CD4-positive, alpha-beta memory T cell (primary cell): ENCODE results near the gene CCDC87. TPM values are rescaled to one million over a fixed set of nuclear protein-coding genes. Genes with fewer than 3 reads are reported as not detected.

ENCODE experiments used
- CTCF ChIA-PET: fragments of 350-600 bp; sonication (Branson Sonifier 250); formaldehyde crosslinking; loops from one replicate; lab custom pipeline; 2021; ENCODE audit warnings: inconsistent platforms; ENCODE audit not compliant: partially characterized antibody; lab: Charles Lee
- POLR2A ChIA-PET: fragments of 350-600 bp; sonication (Branson Sonifier 250); formaldehyde crosslinking; loops from one replicate; lab custom pipeline; 2021; ENCODE audit not compliant: partially characterized antibody; lab: Charles Lee
- DNase-seq, 5 donors: peaks; one replicate each; pipeline versions ENCODE4 v3.0.0 to v3.0.0-alpha.2; 2020 to 2022; ENCODE audit warnings: mixed read lengths in 1 of 5
- H3K27ac ChIP-seq: one replicate; pipeline ENCODE4 v1.7.0; 2013; ENCODE audit warnings: low read depth, low read length
- H3K27me3 ChIP-seq: 2 replicates; pipeline ENCODE4 v1.7.0; 2013; ENCODE audit warnings: mild to moderate bottlenecking, low read length, moderate library complexity; ENCODE audit not compliant: insufficient read depth
- H3K36me3 ChIP-seq: 2 replicates; pipeline ENCODE4 v1.7.0; 2013; ENCODE audit warnings: mild to moderate bottlenecking, low read length, moderate library complexity; ENCODE audit not compliant: insufficient read depth
- H3K4me1 ChIP-seq: 2 replicates; pipeline ENCODE4 v1.7.0; 2013; ENCODE audit warnings: mild to moderate bottlenecking, low read length, moderate library complexity; ENCODE audit not compliant: insufficient read depth
- H3K4me3 ChIP-seq, 2 donors: one replicate each; pipeline ENCODE4 v1.7.0; 2013; ENCODE audit warnings: low read length in 2 of 2, mild to moderate bottlenecking in 1 of 2
- H3K9me3 ChIP-seq, 2 donors: one replicate each; pipeline ENCODE4 v1.7.0; 2013; ENCODE audit warnings: low read length in 2 of 2, control low read depth in 1 of 2; ENCODE audit not compliant: control insufficient read depth in 1 of 2
- H3K27ac Mint-ChIP-seq, 7 donors: one replicate each; pipeline ENCODE4 v1.8.0; 2020 to 2021; ENCODE audit warnings: mixed read lengths in 7 of 7, mild to moderate bottlenecking in 6 of 7, inconsistent platforms in 3 of 7, moderate library complexity in 3 of 7
- H3K27me3 Mint-ChIP-seq, 2 donors: one replicate each; pipeline ENCODE4 v1.8.0; 2020 to 2021; ENCODE audit warnings: mixed read lengths in 2 of 2
- H3K36me3 Mint-ChIP-seq, 2 donors: one replicate each; pipeline ENCODE4 v1.8.0; 2020 to 2021; ENCODE audit warnings: mixed read lengths in 2 of 2, inconsistent platforms in 1 of 2, mild to moderate bottlenecking in 1 of 2
- H3K4me1 Mint-ChIP-seq, 4 donors: one replicate each; pipeline ENCODE4 v1.8.0; 2020 to 2021; ENCODE audit warnings: mixed read lengths in 4 of 4, mild to moderate bottlenecking in 1 of 4
- H3K4me3 Mint-ChIP-seq, 8 donors: one replicate each; pipeline ENCODE4 v1.8.0; 2020 to 2021; ENCODE audit warnings: mixed read lengths in 8 of 8, mild to moderate bottlenecking in 7 of 8, moderate library complexity in 6 of 8, inconsistent platforms in 3 of 8
- H3K9me3 Mint-ChIP-seq, 8 donors: one replicate each; pipeline ENCODE4 v1.8.0; 2020 to 2021; ENCODE audit warnings: mixed read lengths in 8 of 8, mild to moderate bottlenecking in 5 of 8, inconsistent platforms in 3 of 8, moderate library complexity in 1 of 8
- intact Hi-C: fragments of 100-400 bp; cut with micrococcal nuclease; formaldehyde crosslinking; loops from one replicate; pipeline ENCODE4 v1.15.1; 2023
- polyA plus RNA-seq, 2 donors: library from polyadenylated mRNA; unstranded; fragments of 300-500 nt; fragmentation: Illumina TruSeq; gene quantifications; one replicate each; pipeline ENCODE4 v1.2.3, GENCODE V29; 2021
- total RNA-seq, 2 experiments: library from RNA; stranded (reverse); gene quantifications; one replicate each; pipeline ENCODE4 v1.2.3, GENCODE V29; 2021

Gene CCDC87
- total and polyA plus RNA-seq, 4 experiments from 2014 or later, result 0.34 TPM; not detected in 3

DNA sequence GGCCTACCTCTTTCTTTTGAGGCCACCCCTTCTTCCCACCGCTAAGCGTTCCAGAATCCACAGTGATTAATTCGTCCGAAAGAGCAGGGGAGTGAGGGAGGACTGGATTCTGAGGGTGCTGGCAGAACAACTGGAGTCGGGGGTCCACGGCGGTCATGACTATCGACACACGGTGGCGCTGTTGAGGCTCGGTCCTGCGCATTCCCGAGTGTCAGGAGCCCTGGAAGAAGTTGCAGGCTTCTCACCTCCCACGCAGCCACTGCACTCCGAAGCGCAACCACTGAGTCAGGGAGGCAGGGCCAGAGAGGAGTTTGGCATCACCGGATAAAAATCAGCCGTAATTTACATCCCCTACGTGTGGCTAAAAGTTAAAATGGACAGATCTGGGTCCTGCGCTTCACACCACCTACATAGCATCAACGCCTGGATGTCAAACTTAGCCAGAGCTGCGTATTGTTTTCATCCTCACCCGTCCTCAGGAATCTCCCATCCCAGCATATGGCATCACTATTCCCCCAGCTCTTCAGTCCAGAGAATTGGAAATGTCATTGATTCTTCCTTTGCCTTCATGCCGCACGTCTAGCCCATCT, 13.8 kb downstream of the CCDC87 start:
- peak; percentile 64 to 72 (median 68) for DNase-seq
- Mint-ChIP-seq H3K4me3 (peak overlapping the region in 2 of 8 donors; percentile 33 to 47), H3K9me3 (peaks cover 0 to 10% (median 6%) of the 10 kb centered on the region in 8 donors), H3K4me1 (peaks cover 0 to 12% (median 6%) of the 10 kb centered on the region in 4 donors), H3K27ac (peak overlapping the region in 3 of 7 donors; percentile 9 to 68 (median 25)), H3K36me3 (no peaks in the 10 kb centered on the region), H3K27me3 (peaks cover 0 to 7% of the 10 kb centered on the region in 2 donors)
- Histone ChIP-seq H3K4me1 (peaks cover 5% of the 10 kb centered on the region), H3K36me3 (no peaks in the 10 kb centered on the region), H3K27me3 (no peaks in the 10 kb centered on the region), H3K4me3 (no peak overlapping the region), H3K9me3 (no peaks in the 10 kb centered on the region), H3K27ac (no peak overlapping the region)
- CTCF ChIA-PET, result interaction anchor here (0.9 to 7.2 kb wide), 12 partner anchors 10 to 107 kb away, joined by 3 to 268 read pairs (median 5); partner anchors contain the start of genes ACTN3, CCDC87, CCS and CTSF
- POLR2A ChIA-PET, result interaction anchor here (0.9 to 5.2 kb wide), 5 partner anchors 13 to 99 kb away, joined by 3 to 75 read pairs (median 4); partner anchors contain the start of genes RBM14, RBM4B and ZDHHC24
- intact Hi-C loops, result loop anchor here (1.0 kb wide), 4 partner anchors 40 to 255 kb away; no protein-coding TSS in a partner anchor

DNA sequence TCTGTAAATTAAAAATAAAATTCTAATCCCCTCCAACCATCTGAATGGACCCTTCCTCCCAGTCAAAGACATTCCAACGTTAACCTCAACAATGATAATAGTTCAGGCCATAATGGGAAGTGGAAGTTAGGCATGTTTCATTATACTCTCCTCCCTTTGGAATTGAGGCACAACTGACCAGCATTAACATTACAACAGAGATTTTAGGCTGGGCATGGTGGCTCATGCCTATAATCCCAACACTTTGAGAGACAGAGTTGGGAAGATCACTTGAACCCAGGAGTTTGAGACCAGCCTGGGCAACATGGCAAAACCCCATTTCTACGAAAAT, 22.0 kb downstream of the CCDC87 start:
- Mint-ChIP-seq H3K36me3 (no peaks in the 10 kb centered on the region), H3K27me3 (peaks cover 4 to 9% of the 10 kb centered on the region in 2 donors)
- intact Hi-C loops, result no loop called here

DNA sequence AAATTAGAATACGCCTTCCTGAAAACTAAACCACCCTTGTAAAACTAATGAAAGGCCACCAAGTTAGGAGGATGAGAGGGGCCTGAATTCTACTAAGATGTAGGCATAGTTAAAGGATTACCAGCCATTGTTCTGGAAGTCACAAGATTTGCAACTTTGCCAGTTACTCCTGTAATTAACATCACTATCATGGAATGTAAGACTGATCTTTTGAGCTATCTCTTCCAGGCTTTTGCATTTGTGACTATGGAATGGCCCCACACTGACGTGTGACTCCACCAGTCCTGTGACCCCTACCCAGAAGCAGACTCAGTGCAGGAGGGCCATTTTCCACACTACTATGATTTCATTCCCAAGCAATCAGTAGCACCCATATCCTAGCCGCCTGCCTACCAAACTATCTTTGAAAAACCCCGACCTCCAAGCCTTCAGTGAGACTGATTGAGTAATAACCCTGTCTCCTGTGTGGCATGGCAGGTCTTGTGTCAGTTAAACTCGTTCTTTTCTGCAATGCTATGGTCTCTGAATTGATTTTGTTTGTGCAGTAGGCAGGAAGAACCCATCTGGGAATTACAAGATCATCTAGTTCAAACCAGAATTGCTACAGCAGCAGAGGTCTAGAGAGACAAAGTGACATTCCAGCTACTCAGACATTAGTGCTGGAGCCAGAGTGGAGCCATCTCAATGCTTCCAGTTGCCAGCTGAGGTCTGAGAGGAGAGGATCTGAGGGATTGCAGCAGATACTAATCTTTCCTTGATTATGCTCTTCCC, 22.6 kb downstream of the CCDC87 start:
- H3K27me3 ChIP-seq, result no peaks in the 10 kb centered on the region
- DNase-seq, result no peak
- Mint-ChIP-seq H3K4me1 (peaks cover 2 to 13% (median 6%) of the 10 kb centered on the region in 4 donors), H3K9me3 (peaks cover 0 to 1% (median 0%) of the 10 kb centered on the region in 8 donors), H3K36me3 (no peaks in the 10 kb centered on the region), H3K27me3 (peaks cover 1 to 9% of the 10 kb centered on the region in 2 donors), H3K27ac (no peak overlapping the region), H3K4me3 (peak overlapping the region in 3 of 8 donors; percentile 3 to 54 (median 52))
- ChIA-PET POLR2A (interaction anchor here (0.7 to 1.1 kb wide), 2 partner anchors 68 to 174 kb away, joined by 4 to 7 read pairs; no protein-coding TSS in a partner anchor), CTCF (interaction anchor here (1.8 to 3.6 kb wide), 2 partner anchors 9 to 109 kb away, joined by 6 to 29 read pairs; partner anchors contain the start of gene RBM4B)
- H3K36me3 ChIP-seq, result no peaks in the 10 kb centered on the region
- no peaks in the 10 kb centered on the region for H3K9me3 ChIP-seq
- H3K4me1 ChIP-seq, result peaks cover 7% of the 10 kb centered on the region
- intact Hi-C loops, result no loop called here
- no peak overlapping the region for H3K4me3 ChIP-seq
- no peak overlapping the region for H3K27ac ChIP-seq

More for the DNA sequence above, 22.0 kb downstream of the CCDC87 start:
- CTCF ChIA-PET, result no interaction called here
- Mint-ChIP-seq H3K4me3 (peak overlapping the region in 1 of 8 donors; percentile 15), H3K4me1 (peaks cover 2 to 13% (median 6%) of the 10 kb centered on the region in 4 donors), H3K9me3 (peaks cover 0 to 1% (median 0%) of the 10 kb centered on the region in 8 donors), H3K27ac (no peak overlapping the region)
- no peaks in the 10 kb centered on the region for H3K9me3 ChIP-seq
- no peaks in the 10 kb centered on the region for H3K27me3 ChIP-seq
- no peaks in the 10 kb centered on the region for H3K36me3 ChIP-seq
- no peak for DNase-seq
- POLR2A ChIA-PET, result no interaction called here
- peaks cover 7% of the 10 kb centered on the region for H3K4me1 ChIP-seq
- H3K27ac ChIP-seq, result no peak overlapping the region
- H3K4me3 ChIP-seq, result no peak overlapping the region

GRCh38 chr11:66569076-66569475, 23.8 kb downstream of the CCDC87 start:
- POLR2A ChIA-PET, result interaction anchor here (0.8 to 2.7 kb wide), 14 partner anchors 9 to 273 kb away, joined by 3 to 41 read pairs (median 4); partner anchors contain the start of genes ACTN3, BBS1, DPP3 and RBM14
- DNase-seq, result no peak
- Histone ChIP-seq H3K36me3 (no peaks in the 10 kb centered on the region), H3K9me3 (no peaks in the 10 kb centered on the region), H3K4me1 (peaks cover 7% of the 10 kb centered on the region), H3K27me3 (no peaks in the 10 kb centered on the region), H3K27ac (no peak overlapping the region), H3K4me3 (no peak overlapping the region)
- Mint-ChIP-seq H3K9me3 (peaks cover 0 to under 1% (median 0%) of the 10 kb centered on the region in 8 donors), H3K4me3 (peak overlapping the region in 2 of 8 donors; percentile 83 to 87), H3K4me1 (peaks cover 2 to 13% (median 6%) of the 10 kb centered on the region in 4 donors), H3K27me3 (peaks cover 0 to 9% of the 10 kb centered on the region in 2 donors), H3K36me3 (no peaks in the 10 kb centered on the region), H3K27ac (peak overlapping the region in 1 of 7 donors; percentile 48)
- intact Hi-C loops, result no loop called here
- CTCF ChIA-PET, result interaction anchor here (0.9 to 3.6 kb wide), 8 partner anchors 9 to 265 kb away, joined by 3 to 29 read pairs (median 4); partner anchors contain the start of gene RBM4B

GRCh38 chr11:66568124-66568916, 24.5 kb downstream of the CCDC87 start, which contains the start of gene CTSF:
CTSF (minus strand) TSS chr11:66568606; CDS start chr11:66568486, 120 bp downstream.
- Histone ChIP-seq H3K9me3 (no peaks in the 10 kb centered on the region), H3K27ac (peak within 1 kb of the TSS; percentile 25), H3K4me1 (peaks cover 7% of the 10 kb centered on the region), H3K36me3 (no peaks in the 10 kb centered on the region), H3K4me3 (peak within 1 kb of the TSS in 1 of 2 donors; percentile 50), H3K27me3 (no peaks in the 10 kb centered on the region)
- H3K36me3 Mint-ChIP-seq, result no peaks in the 10 kb centered on the region
- H3K27ac Mint-ChIP-seq, result peak within 1 kb of the TSS in 4 of 7 donors; percentile 48 to 85 (median 68)
- peak within 1 kb of the TSS; percentile 73 to 87 (median 82) for H3K4me3 Mint-ChIP-seq
- DNase-seq, result peak; percentile 49 to 72 (median 56)
- H3K27me3 Mint-ChIP-seq, result peaks cover 0 to 6% of the 10 kb centered on the region in 2 donors
- CTCF ChIA-PET, result interaction anchor here (0.9 to 3.6 kb wide), 11 partner anchors 10 to 266 kb away, joined by 3 to 29 read pairs (median 4); partner anchors contain the start of gene RBM4B
- peaks cover 2 to 13% (median 6%) of the 10 kb centered on the region in 4 donors for H3K4me1 Mint-ChIP-seq
- no peaks in the 10 kb centered on the region for H3K9me3 Mint-ChIP-seq
- intact Hi-C loops, result no loop called here
- POLR2A ChIA-PET, result interaction anchor here (0.8 to 2.7 kb wide), 14 partner anchors 8 to 274 kb away, joined by 3 to 41 read pairs (median 4); partner anchors contain the start of genes ACTN3, BBS1, DPP3 and RBM14

- H3K4me1 ChIP-seq, result peaks cover 7% of the 10 kb centered on the region
- POLR2A ChIA-PET, result interaction anchor here (1.5 to 2.7 kb wide), 6 partner anchors 7 to 110 kb away, joined by 5 to 41 read pairs (median 10); partner anchors contain the start of genes ACTN3, RBM14, RBM4B and ZDHHC24
- Mint-ChIP-seq H3K27ac (peak overlapping the region in 1 of 7 donors; percentile 52), H3K9me3 (no peaks in the 10 kb centered on the region), H3K4me1 (peaks cover 2 to 13% (median 6%) of the 10 kb centered on the region in 4 donors), H3K4me3 (peak overlapping the region; percentile 68 to 81 (median 75)), H3K27me3 (peaks cover 0 to 6% of the 10 kb centered on the region in 2 donors), H3K36me3 (no peaks in the 10 kb centered on the region)
- peak overlapping the region in 1 of 2 donors; percentile 50 for H3K4me3 ChIP-seq
- no peaks in the 10 kb centered on the region for H3K27me3 ChIP-seq
- intact Hi-C loops, result no loop called here
- CTCF ChIA-PET, result interaction anchor here (1.1 to 3.6 kb wide), 4 partner anchors 9 to 111 kb away, joined by 3 to 29 read pairs (median 4); partner anchors contain the start of gene RBM4B
- H3K9me3 ChIP-seq, result no peaks in the 10 kb centered on the region
- H3K27ac ChIP-seq, result peak overlapping the region; percentile 25
- DNase-seq, result no peak
- no peaks in the 10 kb centered on the region for H3K36me3 ChIP-seq
Observed at GRCh38 chr11:66567787-66568123, 25.1 kb downstream of the CCDC87 start.
